Caco-2 (cell line): Measurements from ENCODE around the gene MBOAT2. TPM values are rescaled to one million over a fixed set of nuclear protein-coding genes. Genes with fewer than 3 reads are reported as not detected.

Experiments
- BruUV-seq: library from RNA; stranded (reverse); fragments of 400-500 nt; replicated peaks from 2 replicates; lab custom pipeline; 2021; lab: Mats Ljungman, UMichigan
- CTCF ChIA-PET: fragments of 300-600 bp; sonication (Branson Sonifier 250); formaldehyde crosslinking; loops from one replicate; lab custom pipeline; 2022; ENCODE audit warnings: antibody characterized with exemption; lab: Charles Lee
- POLR2A ChIA-PET: fragments of 300-600 bp; sonication (Branson Sonifier 250); formaldehyde crosslinking; loops from one replicate; lab custom pipeline; 2022; ENCODE audit warnings: antibody characterized with exemption; lab: Charles Lee
- DNase-seq, 2 experiments: peaks; one replicate each; pipeline versions ENCODE4 v3.0.0 to v3.0.0-alpha.2; 2020 to 2022
- H3K27me3 ChIP-seq: replicated peaks from 2 replicates; pipeline ENCODE4 v1.6.0; 2011; ENCODE audit warnings: low read length; ENCODE audit not compliant: control insufficient read depth, insufficient read depth
- H3K36me3 ChIP-seq: 2 replicates; pipeline ENCODE4 v1.5.1; 2011; ENCODE audit warnings: low read length; ENCODE audit not compliant: control insufficient read depth, insufficient read depth
- H3K4me1 ChIP-seq: fragments of 250-450 bp; sonication (Bioruptor Pico); 2 replicates; pipeline ENCODE4 v1.5.1; 2020; ENCODE audit warnings: mild to moderate bottlenecking
- H3K4me3 ChIP-seq: 2 replicates; pipeline ENCODE4 v1.5.1; 2011; ENCODE audit warnings: low read depth, mild to moderate bottlenecking, control low read depth, low read length
- H3K9me3 ChIP-seq: fragments of 250-450 bp; sonication (Bioruptor Pico); 2 replicates; pipeline ENCODE4 v1.5.1; 2020; ENCODE audit warnings: mild to moderate bottlenecking, moderate library complexity
- H3K27ac Mint-ChIP-seq: one replicate; pipeline ENCODE4 v1.8.0; 2022; ENCODE audit warnings: mixed read lengths; ENCODE audit not compliant: unreplicated experiment
- H3K27me3 Mint-ChIP-seq: one replicate; pipeline ENCODE4 v1.8.0; 2022; ENCODE audit warnings: mixed read lengths; ENCODE audit not compliant: insufficient read depth, unreplicated experiment
- H3K36me3 Mint-ChIP-seq: one replicate; pipeline ENCODE4 v1.8.0; 2022; ENCODE audit warnings: mild to moderate bottlenecking, mixed read lengths; ENCODE audit not compliant: insufficient read depth, unreplicated experiment
- H3K4me1 Mint-ChIP-seq: one replicate; pipeline ENCODE4 v1.8.0; 2022; ENCODE audit warnings: low read depth, mixed read lengths; ENCODE audit not compliant: unreplicated experiment
- H3K4me3 Mint-ChIP-seq: one replicate; pipeline ENCODE4 v1.8.0; 2022; ENCODE audit warnings: mild to moderate bottlenecking, moderate library complexity, mixed read lengths; ENCODE audit not compliant: unreplicated experiment
- H3K9me3 Mint-ChIP-seq: one replicate; pipeline ENCODE4 v1.8.0; 2022; ENCODE audit warnings: mixed read lengths; ENCODE audit not compliant: unreplicated experiment
- CTCF ChIP-seq, 2 experiments: fragments of 200-600 bp in 1 of 2; IDR thresholded peaks; 1 replicate in 1 of 2; 2 replicates in 1 of 2; pipeline versions ENCODE4 v1.5.1 to v1.8.0; 2011 to 2022; ENCODE audit warnings: antibody characterized with exemption in 1 of 2, control low read depth in 1 of 2, inconsistent platforms in 1 of 2, low read depth in 1 of 2, low read length in 1 of 2, mild to moderate bottlenecking in 1 of 2, moderate library complexity in 1 of 2; ENCODE audit not compliant: insufficient read depth in 1 of 2, severe bottlenecking in 1 of 2, unreplicated experiment in 1 of 2
- intact Hi-C: fragments of 100-400 bp; cut with micrococcal nuclease; formaldehyde crosslinking; loops from one replicate; pipeline ENCODE4 v1.10.0; 2022; ENCODE audit not compliant: unreplicated experiment
- total RNA-seq: library from RNA; stranded (reverse); gene quantifications from 2 replicates; pipeline ENCODE4 v1.2.3, GENCODE V29; 2022

Gene MBOAT2
- total RNA-seq, 1 experiment from 2014 or later = 12.6 TPM

- no TSS peak for BruUV-seq
- POLR2A ChIA-PET = interaction anchor here (0.9 kb wide), 1 partner anchor 10 kb away, joined by 5 read pairs; the partner anchor contains the start of gene MBOAT2
- Histone ChIP-seq H3K4me3 (no peak overlapping the region), H3K36me3 (no peaks in the 10 kb centered on the region), H3K4me1 (peaks cover 8% of the 10 kb centered on the region; the same call in 1 of the 2 replicates), H3K9me3 (no peaks in the 10 kb centered on the region), H3K27me3 (no peaks in the 10 kb centered on the region)
- CTCF ChIA-PET = no interaction called here
- Mint-ChIP-seq H3K4me3 (no peak overlapping the region), H3K36me3 (no peaks in the 10 kb centered on the region), H3K4me1 (peaks cover 11% of the 10 kb centered on the region), H3K9me3 (no peaks in the 10 kb centered on the region), H3K27me3 (no peaks in the 10 kb centered on the region), H3K27ac (no peak overlapping the region)
- TF ChIP-seq CTCF (IDR thresholded peaks at IDR 0.05; ENCODE audit: insufficient read depth in 1 of 2, low read depth in 1 of 2, low read length in 1 of 2, severe bottlenecking in 1 of 2, unreplicated experiment in 1 of 2) = no peak
- intact Hi-C loops = no loop called here
- DNase-seq = no peak
Observed at GRCh38 chr2:8993196-8993901, 10.1 kb downstream of the MBOAT2 start.

GRCh38 chr2:8992643-8993042 lies 10.8 kb downstream of the MBOAT2 start:
- Histone ChIP-seq H3K9me3 (no peaks in the 10 kb centered on the region), H3K36me3 (no peaks in the 10 kb centered on the region), H3K4me1 (peaks cover 8% of the 10 kb centered on the region; the same call in 1 of the 2 replicates), H3K27me3 (no peaks in the 10 kb centered on the region), H3K4me3 (no peak overlapping the region)
- Mint-ChIP-seq H3K9me3 (no peaks in the 10 kb centered on the region), H3K4me3 (no peak overlapping the region), H3K27me3 (no peaks in the 10 kb centered on the region), H3K4me1 (peaks cover 11% of the 10 kb centered on the region), H3K27ac (no peak overlapping the region), H3K36me3 (no peaks in the 10 kb centered on the region)
- no TSS peak for BruUV-seq
- ChIA-PET POLR2A (no interaction called here), CTCF (no interaction called here)
- intact Hi-C loops = no loop called here
- no peak for DNase-seq
- no peak for TF ChIP-seq CTCF (IDR thresholded peaks at IDR 0.05; ENCODE audit: insufficient read depth in 1 of 2, low read depth in 1 of 2, low read length in 1 of 2, severe bottlenecking in 1 of 2, unreplicated experiment in 1 of 2)

GRCh38 chr2:8989536-8990079 lies 13.9 kb downstream of the MBOAT2 start:
- no peaks in the 10 kb centered on the region for H3K9me3 Mint-ChIP-seq
- no peak overlapping the region for H3K4me3 Mint-ChIP-seq
- Histone ChIP-seq H3K36me3 (no peaks in the 10 kb centered on the region), H3K9me3 (no peaks in the 10 kb centered on the region), H3K4me1 (peaks cover 5% of the 10 kb centered on the region; the same call in 1 of the 2 replicates), H3K27me3 (no peaks in the 10 kb centered on the region), H3K4me3 (no peak overlapping the region)
- BruUV-seq = no TSS peak
- H3K27me3 Mint-ChIP-seq = no peaks in the 10 kb centered on the region
- CTCF ChIA-PET = no interaction called here
- POLR2A ChIA-PET = no interaction called here
- H3K27ac Mint-ChIP-seq = no peak overlapping the region
- DNase-seq = no peak
- TF ChIP-seq CTCF (IDR thresholded peaks at IDR 0.05; ENCODE audit: insufficient read depth in 1 of 2, low read depth in 1 of 2, low read length in 1 of 2, severe bottlenecking in 1 of 2, unreplicated experiment in 1 of 2) = no peak
- peaks cover 10% of the 10 kb centered on the region for H3K4me1 Mint-ChIP-seq
- no peaks in the 10 kb centered on the region for H3K36me3 Mint-ChIP-seq
- intact Hi-C loops = no loop called here
